ENCODE data around the gene NDUFAF3. TPM values are rescaled to one million over a fixed set of nuclear protein-coding genes. Genes with fewer than 3 reads are reported as not detected.

Gene NDUFAF3
- total RNA-seq, 2 experiments from 2014 or later = 124 to 309 TPM

- H3K4me2 ChIP-seq (ENCODE audit: low read length) = no peak overlapping the region
- TF ChIP-seq, protein P1, sequence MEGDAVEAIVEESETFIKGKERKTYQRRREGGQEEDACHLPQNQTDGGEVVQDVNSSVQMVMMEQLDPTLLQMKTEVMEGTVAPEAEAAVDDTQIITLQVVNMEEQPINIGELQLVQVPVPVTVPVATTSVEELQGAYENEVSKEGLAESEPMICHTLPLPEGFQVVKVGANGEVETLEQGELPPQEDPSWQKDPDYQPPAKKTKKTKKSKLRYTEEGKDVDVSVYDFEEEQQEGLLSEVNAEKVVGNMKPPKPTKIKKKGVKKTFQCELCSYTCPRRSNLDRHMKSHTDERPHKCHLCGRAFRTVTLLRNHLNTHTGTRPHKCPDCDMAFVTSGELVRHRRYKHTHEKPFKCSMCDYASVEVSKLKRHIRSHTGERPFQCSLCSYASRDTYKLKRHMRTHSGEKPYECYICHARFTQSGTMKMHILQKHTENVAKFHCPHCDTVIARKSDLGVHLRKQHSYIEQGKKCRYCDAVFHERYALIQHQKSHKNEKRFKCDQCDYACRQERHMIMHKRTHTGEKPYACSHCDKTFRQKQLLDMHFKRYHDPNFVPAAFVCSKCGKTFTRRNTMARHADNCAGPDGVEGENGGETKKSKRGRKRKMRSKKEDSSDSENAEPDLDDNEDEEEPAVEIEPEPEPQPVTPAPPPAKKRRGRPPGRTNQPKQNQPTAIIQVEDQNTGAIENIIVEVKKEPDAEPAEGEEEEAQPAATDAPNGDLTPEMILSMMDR (conservative IDR thresholded peaks at IDR 0.05; ENCODE audit: low read length) = no peak
- no peak for TF ChIP-seq EZH2phosphoT487 (IDR thresholded peaks at IDR 0.05; ENCODE audit: borderline replicate concordance, low read depth, low read length)
- H3K9me2 ChIP-seq (ENCODE audit: insufficient read depth, low read length) = no peaks in the 10 kb centered on the region
- intact Hi-C loops (cut with micrococcal nuclease; ENCODE audit: unreplicated experiment) = no loop called here
- H3K79me2 ChIP-seq (ENCODE audit: insufficient read depth, low read depth, low read length) = no peaks in the 10 kb centered on the region
- peaks cover 78% of the 10 kb centered on the region for H3K36me3 ChIP-seq (ENCODE audit: insufficient read depth, low read length)
- BruUV-seq (replicated peaks) = no TSS peak
- H3K27ac ChIP-seq (ENCODE audit: low read depth, low read length, poor library complexity, severe bottlenecking) = no peak overlapping the region
- CTCF ChIA-PET (ENCODE audit: unreplicated experiment) = no interaction called here
- H4K20me1 ChIP-seq (ENCODE audit: insufficient read depth, low read length) = no peaks in the 10 kb centered on the region
- DNase-seq (ENCODE audit: low spot score) = no peak
- H3K4me3 ChIP-seq (ENCODE audit: low read depth, low read length, poor library complexity, severe bottlenecking) = no peak overlapping the region
- H2AFZ ChIP-seq (ENCODE audit: low read length) = no peak overlapping the region
- H3K4me1 ChIP-seq (ENCODE audit: insufficient read depth, low read length, poor library complexity, severe bottlenecking) = no peaks in the 10 kb centered on the region
- POLR2A ChIA-PET = interaction anchor here (0.5 kb wide), 1 partner anchor 10 kb away, joined by 4 read pairs; no protein-coding TSS in a partner anchor
- no peaks in the 10 kb centered on the region for H3K9me3 ChIP-seq (ENCODE audit: low read length)
Measured at GRCh38 chr3:49054344-49054862, 32.5 kb downstream of the NDUFAF3 start.

DNA sequence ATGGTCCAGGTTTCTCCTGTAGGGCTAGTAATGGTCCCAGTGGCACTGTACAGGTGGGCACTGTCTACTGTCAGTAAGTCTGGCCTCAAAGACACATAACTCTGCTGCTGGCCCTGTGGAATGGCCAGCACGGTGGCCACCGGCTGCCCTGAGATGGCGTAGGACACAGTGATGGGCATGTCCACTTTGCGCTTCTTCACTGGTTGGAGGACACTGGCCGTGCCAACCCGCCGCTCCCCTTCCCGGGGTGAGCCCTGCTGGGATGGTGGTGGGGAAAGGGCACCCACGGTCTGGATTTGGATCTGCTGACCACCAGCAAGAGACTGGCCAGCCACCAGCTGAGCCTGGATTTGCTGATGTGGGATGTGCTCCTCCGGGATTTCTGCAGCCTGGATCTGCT, 35.3 kb downstream of the NDUFAF3 start:
- H3K9me2 ChIP-seq (ENCODE audit: insufficient read depth, low read length) = no peaks in the 10 kb centered on the region
- intact Hi-C loops (cut with micrococcal nuclease; ENCODE audit: unreplicated experiment) = no loop called here
- ChIA-PET CTCF (ENCODE audit: unreplicated experiment) (no interaction called here), POLR2A (no interaction called here)
- no peaks in the 10 kb centered on the region for H4K20me1 ChIP-seq (ENCODE audit: insufficient read depth, low read length)
- peaks cover 83% of the 10 kb centered on the region for H3K36me3 ChIP-seq (ENCODE audit: insufficient read depth, low read length)
- peaks cover 10% of the 10 kb centered on the region; the same call in 1 of the 2 replicates for H3K79me2 ChIP-seq (ENCODE audit: insufficient read depth, low read depth, low read length)
- no peak for DNase-seq (ENCODE audit: low spot score)
- TF ChIP-seq, protein P1 (conservative IDR thresholded peaks at IDR 0.05; ENCODE audit: low read length) = no peak
- no peak for TF ChIP-seq EZH2phosphoT487 (IDR thresholded peaks at IDR 0.05; ENCODE audit: borderline replicate concordance, low read depth, low read length)
- H3K4me1 ChIP-seq (ENCODE audit: insufficient read depth, low read length, poor library complexity, severe bottlenecking) = no peaks in the 10 kb centered on the region
- no TSS peak for BruUV-seq (replicated peaks)
- no peak overlapping the region for H3K4me3 ChIP-seq (ENCODE audit: low read depth, low read length, poor library complexity, severe bottlenecking)
- H3K9me3 ChIP-seq (ENCODE audit: low read length) = no peaks in the 10 kb centered on the region
- no peak overlapping the region for H3K4me2 ChIP-seq (ENCODE audit: low read length)
- H3K27ac ChIP-seq (ENCODE audit: low read depth, low read length, poor library complexity, severe bottlenecking) = no peak overlapping the region
- H2AFZ ChIP-seq (ENCODE audit: low read length) = no peak overlapping the region

GRCh38 chr3:49058011-49058410, 36.1 kb downstream of the NDUFAF3 start:
- Histone ChIP-seq H3K79me2 (ENCODE audit: insufficient read depth, low read depth, low read length) (peaks cover 10% of the 10 kb centered on the region; the same call in 1 of the 2 replicates), H3K9me3 (ENCODE audit: low read length) (no peaks in the 10 kb centered on the region), H3K4me3 (ENCODE audit: low read depth, low read length, poor library complexity, severe bottlenecking) (no peak overlapping the region), H3K4me1 (ENCODE audit: insufficient read depth, low read length, poor library complexity, severe bottlenecking) (no peaks in the 10 kb centered on the region), H3K27ac (ENCODE audit: low read depth, low read length, poor library complexity, severe bottlenecking) (no peak overlapping the region), H3K4me2 (ENCODE audit: low read length) (no peak overlapping the region), H3K9me2 (ENCODE audit: insufficient read depth, low read length) (no peaks in the 10 kb centered on the region), H4K20me1 (ENCODE audit: insufficient read depth, low read length) (no peaks in the 10 kb centered on the region), H2AFZ (ENCODE audit: low read length) (no peak overlapping the region), H3K36me3 (ENCODE audit: insufficient read depth, low read length) (peaks cover 84% of the 10 kb centered on the region)
- CTCF ChIA-PET (ENCODE audit: unreplicated experiment) = no interaction called here
- BruUV-seq (replicated peaks) = no TSS peak
- POLR2A ChIA-PET = interaction anchor here (0.7 kb wide), 1 partner anchor 105 kb away, joined by 3 read pairs; no protein-coding TSS in a partner anchor
- TF ChIP-seq, protein P1 (conservative IDR thresholded peaks at IDR 0.05; ENCODE audit: low read length) = no peak
- TF ChIP-seq EZH2phosphoT487 (IDR thresholded peaks at IDR 0.05; ENCODE audit: borderline replicate concordance, low read depth, low read length) = no peak
- intact Hi-C loops (cut with micrococcal nuclease; ENCODE audit: unreplicated experiment) = no loop called here
- no peak for DNase-seq (ENCODE audit: low spot score)
